Trophoblast cell (in vitro differentiated cells and primary cell): Measurements from ENCODE around the gene CDH1.

Experiments
- DNase-seq, 2 donors: peaks; one replicate each; pipeline ENCODE4 v3.0.0-alpha.2; 2016
- H2AFZ ChIP-seq: 2 replicates; pipeline ENCODE4 v1.6.1; 2013; ENCODE audit warnings: low read length, moderate library complexity, mild to moderate bottlenecking; ENCODE audit not compliant: insufficient read depth, poor library complexity
- H2AK5ac ChIP-seq: 2 replicates; pipeline ENCODE4 v1.6.1; 2013; ENCODE audit warnings: mild to moderate bottlenecking, low read length
- H2BK120ac ChIP-seq: 2 replicates; pipeline ENCODE4 v1.6.1; 2013; ENCODE audit warnings: low read length, mild to moderate bottlenecking, moderate library complexity; ENCODE audit not compliant: insufficient read depth, poor library complexity
- H2BK12ac ChIP-seq: 2 replicates; pipeline ENCODE4 v1.6.1; 2013; ENCODE audit warnings: mild to moderate bottlenecking, low read length, moderate library complexity
- H2BK5ac ChIP-seq: 2 replicates; pipeline ENCODE4 v1.6.1; 2013; ENCODE audit warnings: low read length, low read depth, moderate library complexity, mild to moderate bottlenecking; ENCODE audit not compliant: poor library complexity
- H3K14ac ChIP-seq: 2 replicates; pipeline ENCODE4 v1.6.1; 2013; ENCODE audit warnings: mild to moderate bottlenecking, low read length
- H3K18ac ChIP-seq: 2 replicates; pipeline ENCODE4 v1.6.1; 2013; ENCODE audit warnings: mild to moderate bottlenecking, low read length
- H3K23ac ChIP-seq: 2 replicates; pipeline ENCODE4 v1.6.1; 2013; ENCODE audit warnings: low read length
- H3K27ac ChIP-seq: 2 replicates; pipeline ENCODE4 v1.5.1; 2013; ENCODE audit warnings: low read depth, mild to moderate bottlenecking, inconsistent platforms, low read length, moderate library complexity
- H3K27me3 ChIP-seq: 2 replicates; pipeline ENCODE4 v1.6.1; 2013; ENCODE audit warnings: inconsistent platforms, mild to moderate bottlenecking, low read length, moderate library complexity; ENCODE audit not compliant: insufficient read depth
- H3K36me3 ChIP-seq, 2 experiments: 1 replicate in 1 of 2; 2 replicates in 1 of 2; pipeline ENCODE4 v1.6.1; 2013; ENCODE audit warnings: low read length in 2 of 2, mild to moderate bottlenecking in 2 of 2, moderate library complexity in 1 of 2; ENCODE audit not compliant: insufficient read depth in 2 of 2, control insufficient read depth in 1 of 2
- H3K4ac ChIP-seq: 2 replicates; pipeline ENCODE4 v1.6.1; 2013; ENCODE audit warnings: low read depth, mild to moderate bottlenecking, low read length, moderate library complexity
- H3K4me1 ChIP-seq, 2 experiments: 1 replicate in 1 of 2; 2 replicates in 1 of 2; pipeline ENCODE4 v1.6.1; 2013; ENCODE audit warnings: low read length in 2 of 2, mild to moderate bottlenecking in 2 of 2, moderate library complexity in 1 of 2; ENCODE audit not compliant: insufficient read depth in 2 of 2, control insufficient read depth in 1 of 2
- H3K4me2 ChIP-seq: 2 replicates; pipeline ENCODE4 v1.6.1; 2013; ENCODE audit warnings: inconsistent platforms, mild to moderate bottlenecking, low read length, moderate library complexity
- H3K4me3 ChIP-seq: 2 replicates; pipeline ENCODE4 v1.5.1; 2013; ENCODE audit warnings: mild to moderate bottlenecking, low read depth, low read length, inconsistent platforms
- H3K79me1 ChIP-seq: one replicate; pipeline ENCODE4 v1.6.1; 2013; ENCODE audit warnings: low read length
- H3K79me2 ChIP-seq: 2 replicates; pipeline ENCODE4 v1.6.1; 2013; ENCODE audit warnings: low read length, mild to moderate bottlenecking; ENCODE audit not compliant: control insufficient read depth, insufficient read depth, poor library complexity
- H3K9ac ChIP-seq: 2 replicates; pipeline ENCODE4 v1.6.1; 2013; ENCODE audit warnings: mild to moderate bottlenecking, low read length
- H3K9me3 ChIP-seq: 2 replicates; pipeline ENCODE4 v1.6.1; 2013; ENCODE audit warnings: low read depth, mild to moderate bottlenecking, control low read depth, inconsistent platforms, low read length; ENCODE audit not compliant: insufficient read depth
- H4K12ac ChIP-seq: 2 replicates; pipeline ENCODE4 v1.6.1; 2013; ENCODE audit warnings: low read depth, mild to moderate bottlenecking, low read length, moderate library complexity
- H4K8ac ChIP-seq: 2 replicates; pipeline ENCODE4 v1.6.1; 2013; ENCODE audit warnings: low read depth, mild to moderate bottlenecking, low read length, moderate library complexity
- H4K91ac ChIP-seq: one replicate; pipeline ENCODE4 v1.6.1; 2013; ENCODE audit warnings: low read depth, mild to moderate bottlenecking, low read length, moderate library complexity
- WGBS: extraction: QIAGEN DNeasy Blood & Tissue Kit; methylation state at CpG from one replicate; pipeline ENCODE4 v1.1.7; 2013; ENCODE audit warnings: missing lambda C conversion rate; ENCODE audit not compliant: insufficient read length, insufficient coverage; ENCODE audit errors: extremely low coverage; 5-methylcytosine and 5-hydroxymethylcytosine counted together

CDH1 gene

GRCh38 chr16:68848786-68849185 lies 111.7 kb downstream of the CDH1 start:
- H3K9ac ChIP-seq = no peak overlapping the region
- no peak overlapping the region for H3K18ac ChIP-seq
- DNase-seq = no peak
- H2BK120ac ChIP-seq = no peak overlapping the region
- no peaks in the 10 kb centered on the region for H3K4me1 ChIP-seq
- H3K9me3 ChIP-seq = no peaks in the 10 kb centered on the region
- H4K91ac ChIP-seq = no peak overlapping the region
- H3K79me1 ChIP-seq = peaks cover 1% of the 10 kb centered on the region
- no peaks in the 10 kb centered on the region for H3K36me3 ChIP-seq
- H3K27me3 ChIP-seq = no peaks in the 10 kb centered on the region
- no peak overlapping the region for H3K14ac ChIP-seq
- no peak overlapping the region for H3K27ac ChIP-seq
- H3K79me2 ChIP-seq = no peaks in the 10 kb centered on the region
- H2BK5ac ChIP-seq = no peak overlapping the region
- H3K4ac ChIP-seq = no peak overlapping the region
- H2AK5ac ChIP-seq = no peak overlapping the region
- no peak overlapping the region for H4K8ac ChIP-seq
- no peak overlapping the region for H3K4me3 ChIP-seq
- no peak overlapping the region for H4K12ac ChIP-seq
- H3K23ac ChIP-seq = no peak overlapping the region
- no CpG with 5 or more reads among the region's 9 CpGs for WGBS
- H2BK12ac ChIP-seq = no peak overlapping the region
- H3K4me2 ChIP-seq = no peak overlapping the region
- H2AFZ ChIP-seq = no peak overlapping the region

GRCh38 chr16:68850481-68850880 lies 113.4 kb downstream of the CDH1 start:
- Histone ChIP-seq H2AFZ (no peak overlapping the region), H3K9me3 (no peaks in the 10 kb centered on the region), H3K4me2 (no peak overlapping the region), H3K27me3 (no peaks in the 10 kb centered on the region), H3K27ac (no peak overlapping the region), H4K12ac (no peak overlapping the region), H3K4ac (no peak overlapping the region), H2AK5ac (no peak overlapping the region), H3K4me1 (no peaks in the 10 kb centered on the region), H3K79me2 (no peaks in the 10 kb centered on the region), H3K18ac (no peak overlapping the region), H2BK5ac (no peak overlapping the region), H2BK12ac (no peak overlapping the region), H3K4me3 (no peak overlapping the region), H2BK120ac (no peak overlapping the region), H3K14ac (no peak overlapping the region), H3K9ac (no peak overlapping the region), H3K23ac (no peak overlapping the region), H3K79me1 (no peaks in the 10 kb centered on the region), H3K36me3 (no peaks in the 10 kb centered on the region), H4K91ac (no peak overlapping the region), H4K8ac (no peak overlapping the region)
- no CpG with 5 or more reads among the region's 2 CpGs for WGBS
- DNase-seq = no peak

- no peak overlapping the region for H4K8ac ChIP-seq
- WGBS = no CpG with 5 or more reads among the region's 2 CpGs
- no peaks in the 10 kb centered on the region for H3K4me1 ChIP-seq
- H4K91ac ChIP-seq = no peak overlapping the region
- H2BK12ac ChIP-seq = no peak overlapping the region
- no peaks in the 10 kb centered on the region for H3K9me3 ChIP-seq
- H3K4me3 ChIP-seq = no peak overlapping the region
- no peak for DNase-seq
- no peak overlapping the region for H2BK5ac ChIP-seq
- no peaks in the 10 kb centered on the region for H3K27me3 ChIP-seq
- no peak overlapping the region for H2BK120ac ChIP-seq
- H2AFZ ChIP-seq = no peak overlapping the region
- H2AK5ac ChIP-seq = no peak overlapping the region
- no peak overlapping the region for H3K27ac ChIP-seq
- H3K9ac ChIP-seq = no peak overlapping the region
- no peak overlapping the region for H3K4me2 ChIP-seq
- no peaks in the 10 kb centered on the region for H3K79me2 ChIP-seq
- no peak overlapping the region for H3K23ac ChIP-seq
- H3K4ac ChIP-seq = no peak overlapping the region
- H3K79me1 ChIP-seq = no peaks in the 10 kb centered on the region
- H3K18ac ChIP-seq = no peak overlapping the region
- no peaks in the 10 kb centered on the region for H3K36me3 ChIP-seq
- no peak overlapping the region for H3K14ac ChIP-seq
- H4K12ac ChIP-seq = no peak overlapping the region
These were observed 114.5 kb downstream of the CDH1 start for GRCh38 chr16:68851601-68852000.

- H2BK12ac ChIP-seq = no peak overlapping the region
- H3K9ac ChIP-seq = no peak overlapping the region
- H2AK5ac ChIP-seq = no peak overlapping the region
- H3K36me3 ChIP-seq = no peaks in the 10 kb centered on the region
- no peak overlapping the region for H4K8ac ChIP-seq
- H2BK5ac ChIP-seq = no peak overlapping the region
- no peak overlapping the region for H2AFZ ChIP-seq
- WGBS = no CpG with 5 or more reads among the region's 1 CpG
- H3K18ac ChIP-seq = no peak overlapping the region
- no peaks in the 10 kb centered on the region for H3K79me1 ChIP-seq
- H3K14ac ChIP-seq = no peak overlapping the region
- H3K79me2 ChIP-seq = no peaks in the 10 kb centered on the region
- H3K9me3 ChIP-seq = no peaks in the 10 kb centered on the region
- H3K4me2 ChIP-seq = no peak overlapping the region
- no peak overlapping the region for H4K91ac ChIP-seq
- H3K4me3 ChIP-seq = no peak overlapping the region
- H3K27ac ChIP-seq = no peak overlapping the region
- no peak overlapping the region for H3K23ac ChIP-seq
- H3K4ac ChIP-seq = no peak overlapping the region
- H3K27me3 ChIP-seq = no peaks in the 10 kb centered on the region
- no peak for DNase-seq
- H3K4me1 ChIP-seq = peaks cover 0 to 2% of the 10 kb centered on the region in 2 experiments
- H2BK120ac ChIP-seq = no peak overlapping the region
- no peak overlapping the region for H4K12ac ChIP-seq
These were observed 120.4 kb downstream of the CDH1 start for GRCh38 chr16:68857479-68857878.
